ENCODE measurements around the gene GRIK3.

The GRIK3 gene

GRCh38 chr1:37073152-37073853, 39.0 kb upstream of the GRIK3 start:
- no peaks in the 10 kb centered on the region for H4K20me1 ChIP-seq (ENCODE audit: insufficient read depth, low read length, poor library complexity, severe bottlenecking)
- no peaks in the 10 kb centered on the region for H3F3A ChIP-seq (ENCODE audit: low read depth)
- no peak overlapping the region for H3K9ac ChIP-seq (ENCODE audit: low read depth, low read length, poor library complexity, severe bottlenecking)
- no peak overlapping the region for H3K4me3 ChIP-seq (ENCODE audit: low read length, poor library complexity, severe bottlenecking)
- no peaks in the 10 kb centered on the region for H3K4me1 ChIP-seq (ENCODE audit: insufficient read depth, low read length, poor library complexity, severe bottlenecking)
- H3K9me2 ChIP-seq (replicated peaks; ENCODE audit: low read depth, low read length): no peaks in the 10 kb centered on the region
- H3K4me2 ChIP-seq (ENCODE audit: low read depth, low read length, poor library complexity, severe bottlenecking): no peak overlapping the region
- TF ChIP-seq EZH2phosphoT487 (IDR thresholded peaks at IDR 0.05; ENCODE audit: borderline replicate concordance): no peak
- H3K27me3 ChIP-seq (ENCODE audit: insufficient read depth, low read length, poor library complexity, severe bottlenecking): no peaks in the 10 kb centered on the region
- no peaks in the 10 kb centered on the region for H3K79me2 ChIP-seq (ENCODE audit: insufficient read depth, low read length)
- H3K9me3 ChIP-seq (ENCODE audit: insufficient read depth, low read depth, low read length): no peaks in the 10 kb centered on the region
- H2AFZ ChIP-seq (ENCODE audit: low read length): no peak overlapping the region
- H3K36me3 ChIP-seq (ENCODE audit: insufficient read depth, low read length): no peaks in the 10 kb centered on the region

- H3K4me2 ChIP-seq (ENCODE audit: low read depth, low read length, poor library complexity, severe bottlenecking): no peak overlapping the region
- H3K79me2 ChIP-seq (ENCODE audit: insufficient read depth, low read length): no peaks in the 10 kb centered on the region
- no peaks in the 10 kb centered on the region for H3K4me1 ChIP-seq (ENCODE audit: insufficient read depth, low read length, poor library complexity, severe bottlenecking)
- H3K9me3 ChIP-seq (ENCODE audit: insufficient read depth, low read depth, low read length): no peaks in the 10 kb centered on the region
- no peak overlapping the region for H2AFZ ChIP-seq (ENCODE audit: low read length)
- H3K27me3 ChIP-seq (ENCODE audit: insufficient read depth, low read length, poor library complexity, severe bottlenecking): no peaks in the 10 kb centered on the region
- H3K9me2 ChIP-seq (replicated peaks; ENCODE audit: low read depth, low read length): no peaks in the 10 kb centered on the region
- H3K9ac ChIP-seq (ENCODE audit: low read depth, low read length, poor library complexity, severe bottlenecking): no peak overlapping the region
- TF ChIP-seq EZH2phosphoT487 (IDR thresholded peaks at IDR 0.05; ENCODE audit: borderline replicate concordance) (no peak), CTCF (conservative IDR thresholded peaks at IDR 0.05; ENCODE audit: low read length) (no peak)
- no peaks in the 10 kb centered on the region for H3K36me3 ChIP-seq (ENCODE audit: insufficient read depth, low read length)
- no peak overlapping the region for H3K4me3 ChIP-seq (ENCODE audit: low read length, poor library complexity, severe bottlenecking)
- no peaks in the 10 kb centered on the region for H3F3A ChIP-seq (ENCODE audit: low read depth)
- H4K20me1 ChIP-seq (ENCODE audit: insufficient read depth, low read length, poor library complexity, severe bottlenecking): no peaks in the 10 kb centered on the region
These were observed 37.5 kb upstream of the GRIK3 start for GRCh38 chr1:37071829-37072228.

- H3K9me3 ChIP-seq (ENCODE audit: insufficient read depth, low read depth, low read length): no peaks in the 10 kb centered on the region
- H4K20me1 ChIP-seq (ENCODE audit: insufficient read depth, low read length, poor library complexity, severe bottlenecking): no peaks in the 10 kb centered on the region
- H3K4me3 ChIP-seq (ENCODE audit: low read length, poor library complexity, severe bottlenecking): no peak overlapping the region
- no peaks in the 10 kb centered on the region for H3K79me2 ChIP-seq (ENCODE audit: insufficient read depth, low read length)
- H3K9ac ChIP-seq (ENCODE audit: low read depth, low read length, poor library complexity, severe bottlenecking): no peak overlapping the region
- H3K4me1 ChIP-seq (ENCODE audit: insufficient read depth, low read length, poor library complexity, severe bottlenecking): no peaks in the 10 kb centered on the region
- no peak overlapping the region for H3K4me2 ChIP-seq (ENCODE audit: low read depth, low read length, poor library complexity, severe bottlenecking)
- no peaks in the 10 kb centered on the region for H3K9me2 ChIP-seq (replicated peaks; ENCODE audit: low read depth, low read length)
- H3K36me3 ChIP-seq (ENCODE audit: insufficient read depth, low read length): no peaks in the 10 kb centered on the region
- H3F3A ChIP-seq (ENCODE audit: low read depth): no peaks in the 10 kb centered on the region
- no peak for TF ChIP-seq CTCF (conservative IDR thresholded peaks at IDR 0.05; ENCODE audit: low read length)
- TF ChIP-seq EZH2phosphoT487 (IDR thresholded peaks at IDR 0.05; ENCODE audit: borderline replicate concordance): no peak
- H3K27me3 ChIP-seq (ENCODE audit: insufficient read depth, low read length, poor library complexity, severe bottlenecking): no peaks in the 10 kb centered on the region
- H2AFZ ChIP-seq (ENCODE audit: low read length): no peak overlapping the region
These were observed 35.8 kb upstream of the GRIK3 start for GRCh38 chr1:37070126-37070525.

- no peak for TF ChIP-seq CTCF (conservative IDR thresholded peaks at IDR 0.05; ENCODE audit: low read length)
- TF ChIP-seq EZH2phosphoT487 (IDR thresholded peaks at IDR 0.05; ENCODE audit: borderline replicate concordance): no peak
- Histone ChIP-seq H4K20me1 (ENCODE audit: insufficient read depth, low read length, poor library complexity, severe bottlenecking) (no peaks in the 10 kb centered on the region), H3K36me3 (ENCODE audit: insufficient read depth, low read length) (no peaks in the 10 kb centered on the region), H3K4me3 (ENCODE audit: low read length, poor library complexity, severe bottlenecking) (no peak overlapping the region), H3K4me2 (ENCODE audit: low read depth, low read length, poor library complexity, severe bottlenecking) (no peak overlapping the region), H3K4me1 (ENCODE audit: insufficient read depth, low read length, poor library complexity, severe bottlenecking) (no peaks in the 10 kb centered on the region), H2AFZ (ENCODE audit: low read length) (no peak overlapping the region), H3K9me2 (replicated peaks; ENCODE audit: low read depth, low read length) (no peaks in the 10 kb centered on the region), H3K79me2 (ENCODE audit: insufficient read depth, low read length) (no peaks in the 10 kb centered on the region), H3K9me3 (ENCODE audit: insufficient read depth, low read depth, low read length) (no peaks in the 10 kb centered on the region), H3K27me3 (ENCODE audit: insufficient read depth, low read length, poor library complexity, severe bottlenecking) (no peaks in the 10 kb centered on the region), H3F3A (ENCODE audit: low read depth) (no peaks in the 10 kb centered on the region), H3K9ac (ENCODE audit: low read depth, low read length, poor library complexity, severe bottlenecking) (no peak overlapping the region)
These were observed 35.1 kb upstream of the GRIK3 start for GRCh38 chr1:37069406-37069805.

Data from Loucy (cell line).